GM12875 (cell line): ENCODE results near the gene RNF112.

ENCODE experiments used
- H3K4me3 ChIP-seq: one replicate; pipeline ENCODE4 v1.5.1; 2011; ENCODE audit warnings: low read depth, low read length, control low read depth
- TF ChIP-seq, protein P1 (sequence below): IDR thresholded peaks from 2 replicates; pipeline ENCODE4 v1.5.1; 2011; ENCODE audit warnings: low read depth, mild to moderate bottlenecking, control low read depth, inconsistent platforms, low read length, moderate library complexity, borderline replicate concordance; ENCODE audit not compliant: insufficient read depth

The RNF112 gene

DNA sequence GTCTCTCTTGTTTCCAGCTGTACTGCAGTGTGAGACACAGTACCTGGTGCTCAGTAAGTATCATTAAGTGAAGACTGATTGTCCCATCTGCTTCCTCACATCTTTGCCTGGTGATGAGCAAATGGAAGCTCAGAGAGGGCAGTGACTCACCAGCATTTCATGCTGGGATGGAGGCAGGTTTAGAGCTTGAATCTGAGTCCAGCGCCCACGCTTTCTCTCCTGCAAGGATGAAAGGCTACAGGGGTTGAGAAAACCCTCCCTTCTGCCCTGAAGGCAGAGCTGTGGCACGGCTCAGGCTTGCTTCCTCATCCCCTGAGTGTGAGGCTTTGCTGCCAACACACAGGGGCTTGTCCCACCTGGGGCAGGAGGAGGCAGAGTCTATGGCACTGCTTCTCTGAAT, 1.5 kb upstream of the RNF112 start:
- TF ChIP-seq, protein P1, sequence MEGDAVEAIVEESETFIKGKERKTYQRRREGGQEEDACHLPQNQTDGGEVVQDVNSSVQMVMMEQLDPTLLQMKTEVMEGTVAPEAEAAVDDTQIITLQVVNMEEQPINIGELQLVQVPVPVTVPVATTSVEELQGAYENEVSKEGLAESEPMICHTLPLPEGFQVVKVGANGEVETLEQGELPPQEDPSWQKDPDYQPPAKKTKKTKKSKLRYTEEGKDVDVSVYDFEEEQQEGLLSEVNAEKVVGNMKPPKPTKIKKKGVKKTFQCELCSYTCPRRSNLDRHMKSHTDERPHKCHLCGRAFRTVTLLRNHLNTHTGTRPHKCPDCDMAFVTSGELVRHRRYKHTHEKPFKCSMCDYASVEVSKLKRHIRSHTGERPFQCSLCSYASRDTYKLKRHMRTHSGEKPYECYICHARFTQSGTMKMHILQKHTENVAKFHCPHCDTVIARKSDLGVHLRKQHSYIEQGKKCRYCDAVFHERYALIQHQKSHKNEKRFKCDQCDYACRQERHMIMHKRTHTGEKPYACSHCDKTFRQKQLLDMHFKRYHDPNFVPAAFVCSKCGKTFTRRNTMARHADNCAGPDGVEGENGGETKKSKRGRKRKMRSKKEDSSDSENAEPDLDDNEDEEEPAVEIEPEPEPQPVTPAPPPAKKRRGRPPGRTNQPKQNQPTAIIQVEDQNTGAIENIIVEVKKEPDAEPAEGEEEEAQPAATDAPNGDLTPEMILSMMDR, result no peak
- H3K4me3 ChIP-seq, result no peak overlapping the region

DNA sequence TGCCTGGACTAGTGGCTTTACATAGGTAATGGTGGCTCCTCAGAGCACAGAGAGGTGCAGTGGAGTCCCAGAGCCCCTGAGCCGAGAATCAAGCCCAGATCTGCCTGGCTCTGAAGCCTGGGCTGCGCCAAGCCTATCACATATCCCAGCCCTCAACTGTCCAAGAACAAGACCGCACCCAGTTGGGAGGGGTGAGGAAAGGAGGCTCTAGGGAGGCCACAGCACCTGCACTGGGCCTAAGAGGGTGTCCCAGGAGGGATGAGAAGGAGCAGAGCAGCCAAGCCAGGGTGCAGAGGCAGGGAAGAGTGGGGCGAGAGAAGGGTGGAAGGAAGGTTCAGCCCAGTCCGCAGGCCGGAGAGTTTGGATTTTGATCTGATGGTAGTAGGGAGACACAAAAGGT, 941 bp upstream of the RNF112 start:
- TF ChIP-seq, protein P1, result no peak
- no peak overlapping the region for H3K4me3 ChIP-seq

DNA sequence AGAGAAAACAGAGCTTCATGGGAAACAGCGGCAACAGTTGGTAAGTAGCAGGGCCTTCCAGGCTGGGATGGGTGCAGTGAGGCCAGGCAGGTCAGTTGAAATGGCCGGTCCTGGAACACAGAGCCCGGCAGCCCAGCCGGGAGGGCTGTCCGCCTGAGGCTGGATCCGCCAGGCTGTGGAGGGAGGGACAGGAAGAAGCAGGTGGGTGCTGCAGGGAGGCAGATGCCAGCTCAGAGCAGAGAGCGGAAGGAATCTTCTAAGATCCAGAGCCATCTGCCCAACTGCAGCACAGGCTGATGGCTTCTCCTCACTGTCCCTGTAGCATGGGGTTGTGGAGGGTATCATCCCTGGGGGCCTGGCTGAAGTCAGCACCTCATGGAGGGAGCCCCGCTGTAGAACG, 599 bp downstream of the RNF112 start:
- TF ChIP-seq, protein P1, result no peak
- no peak overlapping the region for H3K4me3 ChIP-seq

DNA sequence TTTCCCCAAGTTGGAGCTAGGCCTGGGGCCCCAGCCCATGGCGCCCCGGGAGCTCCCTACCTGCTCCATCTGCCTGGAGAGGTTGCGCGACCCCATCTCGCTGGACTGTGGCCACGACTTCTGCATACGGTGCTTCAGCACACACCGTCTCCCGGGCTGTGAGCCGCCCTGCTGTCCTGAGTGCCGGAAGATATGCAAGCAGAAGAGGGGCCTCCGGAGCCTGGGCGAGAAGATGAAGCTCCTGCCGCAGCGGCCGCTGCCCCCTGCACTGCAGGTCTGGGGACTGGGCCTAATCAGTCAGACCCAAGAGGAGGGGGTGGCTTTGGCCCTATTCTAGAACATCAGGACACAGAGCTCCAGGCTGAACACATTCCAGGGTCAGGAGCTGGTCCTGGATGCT, 1.5 kb downstream of the RNF112 start:
- TF ChIP-seq, protein P1, result no peak
- no peak overlapping the region for H3K4me3 ChIP-seq

DNA sequence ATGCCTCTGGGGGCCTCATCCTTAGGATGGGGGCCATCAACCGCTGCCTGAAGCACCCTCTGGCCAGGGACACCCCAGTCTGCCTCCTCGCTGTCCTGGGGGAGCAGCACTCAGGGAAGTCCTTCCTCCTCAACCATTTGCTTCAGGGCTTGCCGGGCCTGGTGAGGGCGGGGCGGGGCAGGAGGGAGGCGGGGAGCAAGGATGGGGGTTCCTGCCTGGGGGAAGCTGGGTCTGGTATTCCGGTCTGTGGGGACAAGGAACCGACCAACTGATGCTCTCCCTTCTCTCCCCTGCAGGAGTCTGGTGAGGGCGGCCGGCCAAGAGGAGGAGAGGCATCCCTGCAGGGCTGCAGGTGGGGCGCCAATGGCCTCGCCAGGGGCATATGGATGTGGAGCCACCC, 2.0 kb downstream of the RNF112 start:
- H3K4me3 ChIP-seq, result no peak overlapping the region
- TF ChIP-seq, protein P1, result no peak

DNA sequence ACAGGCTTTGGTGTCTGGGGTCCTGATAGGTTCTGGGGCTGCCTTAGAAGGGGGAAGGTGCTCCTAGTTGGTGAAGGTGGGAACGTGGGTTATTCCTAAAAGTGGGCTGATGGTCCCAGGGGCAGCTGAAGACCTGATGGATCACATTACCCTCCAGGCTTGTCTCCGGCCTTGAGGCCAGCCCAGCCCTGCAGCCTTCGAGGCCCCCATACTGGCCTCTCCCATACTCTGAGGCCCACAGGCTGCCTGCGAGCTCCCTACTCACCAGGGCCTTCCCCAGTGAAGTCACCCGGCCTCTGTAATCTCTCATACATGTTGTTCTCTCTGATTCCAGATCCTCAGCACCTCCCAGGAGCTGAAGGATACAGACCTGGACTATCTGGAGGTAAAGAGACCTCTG, 2.7 kb downstream of the RNF112 start:
- TF ChIP-seq, protein P1, result no peak
- H3K4me3 ChIP-seq, result no peak overlapping the region

DNA sequence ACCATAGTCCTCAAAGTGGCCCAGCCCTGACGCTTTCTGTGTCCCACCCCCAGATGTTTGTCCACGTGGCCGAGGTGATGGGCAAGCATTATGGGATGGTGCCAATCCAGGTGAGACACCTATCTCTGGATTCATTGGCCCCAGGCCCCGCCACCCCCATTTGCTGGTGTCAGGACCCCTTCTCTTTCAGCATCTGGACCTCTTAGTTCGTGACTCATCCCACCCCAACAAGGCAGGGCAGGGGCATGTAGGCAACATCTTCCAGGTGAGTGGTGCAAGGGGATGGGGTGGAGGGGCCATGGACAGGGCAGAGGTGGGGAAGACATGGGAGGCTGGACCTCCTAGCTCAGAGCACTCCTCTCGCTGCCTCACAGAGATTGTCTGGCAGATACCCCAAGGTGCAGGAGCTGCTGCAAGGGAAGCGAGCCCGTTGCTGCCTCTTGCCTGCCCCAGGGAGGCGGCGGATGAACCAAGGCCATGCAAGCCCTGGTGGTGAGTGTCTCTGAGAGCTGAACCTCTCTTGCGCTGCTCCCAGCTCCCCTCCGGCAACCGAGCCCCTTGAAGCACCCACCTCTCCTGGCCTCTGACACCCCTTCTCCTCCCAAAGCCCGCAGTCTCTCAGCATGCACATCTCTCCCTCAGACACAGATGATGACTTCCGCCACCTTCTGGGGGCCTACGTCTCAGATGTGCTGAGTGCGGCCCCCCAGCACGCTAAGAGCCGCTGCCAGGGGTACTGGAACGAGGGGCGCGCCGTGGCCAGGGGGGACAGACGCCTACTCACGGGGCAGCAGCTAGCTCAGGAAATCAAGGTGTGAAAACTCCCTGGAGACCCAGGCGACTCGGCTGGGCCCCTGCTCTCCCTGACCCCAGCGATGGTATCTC, 3.6 kb downstream of the RNF112 start:
- TF ChIP-seq, protein P1, result no peak
- no peak overlapping the region for H3K4me3 ChIP-seq
